HTERT RPE-1 (cell line): ENCODE results near the gene CCDC78.

Source experiments
- in situ Hi-C: fragments of 300-500 bp; cut with MboI; formaldehyde crosslinking; loops from 4 replicates; pipeline ENCODE4 v1.14.3; 2020; ENCODE audit warnings: low sequenced_read_pairs

CCDC78 gene

DNA sequence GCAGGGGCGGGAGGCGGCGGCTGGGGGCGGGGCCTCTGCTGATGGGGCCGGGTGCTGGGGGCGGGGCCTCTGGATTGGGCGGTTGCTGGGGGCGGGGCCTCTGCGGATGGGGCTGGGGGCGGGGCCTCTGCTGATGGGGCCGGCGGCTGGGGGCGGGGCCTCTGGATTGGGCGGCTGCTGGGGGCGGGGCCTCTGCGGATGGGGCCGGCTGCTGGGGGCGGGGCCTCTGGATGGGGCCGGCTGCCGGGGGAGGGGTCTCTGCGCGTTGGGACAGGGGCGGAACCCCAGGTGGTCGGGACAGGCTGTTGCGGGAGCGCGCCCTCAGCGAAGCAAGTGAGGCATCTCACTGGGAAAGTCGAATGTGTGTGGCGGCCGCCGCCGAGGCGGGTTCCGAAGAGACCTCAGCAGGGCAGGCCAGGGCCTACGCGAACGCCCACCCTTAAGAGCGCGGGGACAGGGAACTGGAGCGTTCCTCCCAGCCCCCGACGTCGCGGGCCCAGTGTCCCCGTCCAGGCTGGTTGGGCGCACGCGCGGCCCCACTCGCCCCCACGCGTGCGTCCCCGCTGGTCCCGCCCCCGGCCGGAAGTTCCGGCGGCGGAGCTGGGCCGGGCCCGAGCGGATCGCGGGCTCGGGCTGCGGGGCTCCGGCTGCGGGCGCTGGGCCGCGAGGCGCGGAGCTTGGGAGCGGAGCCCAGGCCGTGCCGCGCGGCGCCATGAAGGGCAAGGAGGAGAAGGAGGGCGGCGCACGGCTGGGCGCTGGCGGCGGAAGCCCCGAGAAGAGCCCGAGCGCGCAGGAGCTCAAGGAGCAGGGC lies 46.2 kb downstream of the CCDC78 start, which contains the start of gene STUB1:
Gene STUB1 (plus strand): TSS at position 597 of the 811 bp plus-strand sequence. CDS start 116 bp downstream, at position 713.
- in situ Hi-C loops, result no loop called here

DNA sequence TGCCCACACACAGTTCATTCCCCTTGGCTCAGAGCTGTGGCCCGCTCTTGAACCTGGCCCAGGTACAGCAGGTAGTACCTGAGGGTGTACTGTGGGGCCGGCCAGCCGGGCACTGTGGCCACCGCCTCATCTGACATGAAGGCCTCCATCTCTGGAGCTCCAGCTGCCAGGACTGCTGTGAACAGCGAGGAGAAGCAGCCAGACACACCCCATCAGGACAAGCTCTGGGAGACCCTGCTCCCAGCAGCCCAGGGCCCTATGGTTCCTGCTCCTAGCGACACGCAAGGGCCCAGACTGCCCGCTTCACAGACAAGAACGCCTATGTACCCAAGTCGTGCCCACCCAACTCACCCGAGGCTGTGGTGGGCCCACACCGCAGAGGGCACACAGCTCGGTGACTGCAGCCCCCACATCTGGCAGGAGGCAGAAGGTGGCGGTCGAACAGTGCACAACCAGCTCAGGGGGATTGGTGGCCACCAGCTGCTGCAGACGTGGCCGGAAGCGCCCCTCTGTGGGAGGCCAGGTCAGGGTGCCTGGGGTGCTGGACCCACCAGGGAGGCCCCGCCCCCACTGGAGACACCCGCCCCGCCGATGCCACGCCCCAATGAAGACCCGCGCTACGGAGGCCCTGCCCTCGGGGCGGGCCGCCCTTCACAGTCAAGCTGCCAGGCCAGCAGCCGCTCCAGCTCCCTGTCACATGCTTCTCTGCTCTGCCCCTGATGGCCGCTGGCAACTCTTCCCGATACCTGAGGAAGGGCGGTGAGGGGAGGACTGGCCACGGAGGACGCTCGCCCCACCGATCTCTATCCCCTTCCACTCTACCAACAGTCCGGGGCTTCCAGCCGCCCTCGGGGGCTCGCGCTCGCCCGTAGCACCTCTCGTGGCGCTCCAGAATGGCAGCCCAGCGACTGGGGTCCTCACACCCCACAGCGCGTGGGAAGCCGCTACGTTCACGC lies 47.1 kb downstream of the CCDC78 start:
- in situ Hi-C loops, result no loop called here

DNA sequence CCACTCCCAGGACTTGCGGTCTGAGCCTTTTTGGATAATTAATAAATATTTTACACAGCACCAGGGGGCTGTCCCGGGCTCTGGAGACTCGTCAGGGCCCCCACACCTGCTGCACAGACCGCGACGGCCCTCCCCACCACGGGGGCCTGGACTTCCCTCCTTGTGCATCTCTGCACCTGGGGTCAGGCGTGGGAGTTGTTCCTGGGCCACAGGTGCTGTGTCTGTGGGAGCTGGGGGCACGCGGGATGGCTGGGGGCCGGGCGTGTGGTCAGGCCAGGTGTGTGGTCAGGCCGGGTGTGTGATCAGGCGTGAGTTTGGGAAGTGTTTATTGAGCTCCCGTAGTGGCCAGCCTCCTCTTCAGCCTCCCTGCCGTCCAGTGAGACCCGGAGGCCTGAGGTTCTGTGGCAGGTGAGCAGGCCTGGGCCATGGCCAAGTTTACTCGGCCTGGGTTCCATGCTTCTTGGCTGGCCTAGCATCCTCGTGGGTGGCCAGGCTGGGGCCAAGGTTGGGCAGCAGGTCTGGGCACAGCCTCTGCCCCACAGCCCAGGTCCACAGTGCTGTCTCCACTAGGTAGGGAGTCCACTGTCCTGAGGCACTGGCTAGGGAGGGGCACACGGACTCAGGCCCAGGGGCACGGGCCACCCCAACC lies 47.9 kb downstream of the CCDC78 start:
- in situ Hi-C loops, result no loop called here

DNA sequence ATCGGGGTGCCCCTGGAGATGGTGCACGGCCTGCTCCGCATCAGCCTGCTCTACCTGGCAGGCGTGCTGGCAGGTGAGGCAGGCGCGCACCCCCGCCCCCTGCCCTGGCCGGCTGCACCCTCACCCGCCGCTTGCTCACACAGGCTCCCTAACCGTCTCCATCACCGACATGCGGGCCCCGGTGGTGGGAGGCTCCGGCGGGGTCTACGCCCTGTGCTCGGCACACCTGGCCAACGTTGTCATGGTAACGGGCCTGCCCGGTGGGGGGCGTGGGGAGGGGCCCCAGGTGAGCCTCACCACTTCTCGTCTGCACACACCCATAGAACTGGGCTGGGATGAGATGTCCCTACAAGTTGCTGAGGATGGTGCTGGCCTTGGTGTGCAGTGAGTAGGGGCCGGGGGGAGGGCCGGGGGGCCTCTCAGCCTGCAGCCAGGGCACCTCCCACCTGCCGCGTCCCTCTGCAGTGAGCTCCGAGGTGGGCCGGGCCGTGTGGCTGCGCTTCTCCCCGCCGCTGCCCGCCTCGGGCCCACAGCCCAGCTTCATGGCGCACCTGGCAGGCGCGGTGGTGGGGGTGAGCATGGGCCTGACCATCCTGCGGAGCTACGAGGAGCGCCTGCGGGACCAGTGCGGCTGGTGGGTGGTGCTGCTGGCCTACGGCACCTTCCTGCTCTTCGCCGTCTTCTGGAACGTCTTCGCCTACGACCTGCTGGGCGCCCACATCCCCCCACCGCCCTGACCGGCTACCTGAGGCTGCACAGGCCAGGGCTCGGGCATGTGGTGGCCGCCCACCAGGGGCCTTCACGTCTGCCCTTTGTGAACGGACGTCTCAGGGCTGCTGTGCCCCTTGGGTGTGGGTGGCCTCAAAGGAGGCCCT lies 48.7 kb downstream of the CCDC78 start:
- in situ Hi-C loops, result no loop called here

DNA sequence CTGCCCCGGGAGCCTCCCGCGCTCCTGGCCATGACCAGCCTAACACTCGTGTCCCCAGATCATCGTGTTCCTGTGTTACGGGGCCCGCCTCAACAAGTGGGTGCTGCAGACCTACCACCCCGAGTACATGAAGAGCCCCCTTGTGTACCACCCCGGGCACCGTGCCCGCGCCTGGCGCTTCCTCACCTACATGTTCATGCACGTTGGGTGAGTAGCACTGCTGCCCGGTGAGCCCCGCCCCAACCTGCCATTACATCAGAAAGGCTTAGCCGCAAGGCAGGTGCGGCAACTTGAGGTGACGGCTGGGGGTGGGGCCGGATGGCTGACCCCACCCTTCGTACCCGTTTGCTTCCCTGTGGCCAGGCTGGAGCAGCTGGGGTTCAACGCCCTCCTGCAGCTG lies 49.3 kb downstream of the CCDC78 start:
- in situ Hi-C loops, result no loop called here

DNA sequence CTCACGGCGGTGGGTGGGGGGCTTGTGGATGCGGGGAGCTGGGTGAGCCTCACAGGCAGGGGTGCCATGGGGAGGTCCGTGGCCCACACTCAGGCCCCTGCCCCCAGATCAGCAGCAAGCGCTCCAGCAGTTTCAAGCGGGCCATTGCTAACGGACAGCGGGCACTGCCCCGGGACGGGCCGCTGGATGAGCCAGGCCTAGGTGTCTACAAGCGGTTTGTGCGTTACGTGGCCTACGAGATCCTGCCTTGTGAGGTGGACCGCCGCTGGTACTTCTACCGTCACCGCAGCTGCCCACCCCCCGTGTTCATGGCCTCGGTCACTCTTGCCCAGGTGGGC lies 49.7 kb downstream of the CCDC78 start:
- in situ Hi-C loops, result no loop called here

DNA sequence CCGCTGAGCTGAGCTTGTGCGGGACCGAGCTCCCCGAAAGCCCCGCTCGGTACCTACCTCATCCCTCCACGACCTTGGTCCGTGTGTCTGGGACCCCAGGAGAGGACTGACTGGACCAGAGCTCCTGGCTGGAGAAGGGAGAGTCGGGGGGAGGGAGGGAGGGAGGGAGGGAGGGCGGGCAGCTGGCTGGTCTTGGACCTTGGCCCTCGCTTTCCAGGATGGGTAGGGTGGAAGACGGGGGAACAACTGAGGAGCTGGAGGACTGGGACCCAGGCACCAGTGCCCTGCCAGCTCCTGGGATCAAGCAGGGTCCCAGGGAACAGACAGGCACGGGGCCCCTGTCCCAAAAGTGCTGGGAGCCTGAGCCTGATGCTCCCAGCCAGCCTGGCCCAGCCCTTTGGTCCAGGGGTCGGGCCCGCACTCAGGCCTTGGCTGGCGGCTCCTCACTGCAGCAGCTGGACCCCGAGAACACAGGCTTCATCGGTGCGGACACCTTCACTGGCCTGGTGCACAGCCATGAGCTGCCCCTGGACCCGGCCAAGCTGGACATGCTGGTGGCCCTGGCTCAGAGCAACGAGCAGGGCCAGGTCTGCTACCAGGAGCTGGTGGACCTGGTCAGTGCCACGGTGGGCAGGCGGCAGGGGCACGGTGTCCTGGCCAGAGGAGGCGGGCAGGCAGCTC lies 50.2 kb downstream of the CCDC78 start:
- in situ Hi-C loops, result no loop called here

DNA sequence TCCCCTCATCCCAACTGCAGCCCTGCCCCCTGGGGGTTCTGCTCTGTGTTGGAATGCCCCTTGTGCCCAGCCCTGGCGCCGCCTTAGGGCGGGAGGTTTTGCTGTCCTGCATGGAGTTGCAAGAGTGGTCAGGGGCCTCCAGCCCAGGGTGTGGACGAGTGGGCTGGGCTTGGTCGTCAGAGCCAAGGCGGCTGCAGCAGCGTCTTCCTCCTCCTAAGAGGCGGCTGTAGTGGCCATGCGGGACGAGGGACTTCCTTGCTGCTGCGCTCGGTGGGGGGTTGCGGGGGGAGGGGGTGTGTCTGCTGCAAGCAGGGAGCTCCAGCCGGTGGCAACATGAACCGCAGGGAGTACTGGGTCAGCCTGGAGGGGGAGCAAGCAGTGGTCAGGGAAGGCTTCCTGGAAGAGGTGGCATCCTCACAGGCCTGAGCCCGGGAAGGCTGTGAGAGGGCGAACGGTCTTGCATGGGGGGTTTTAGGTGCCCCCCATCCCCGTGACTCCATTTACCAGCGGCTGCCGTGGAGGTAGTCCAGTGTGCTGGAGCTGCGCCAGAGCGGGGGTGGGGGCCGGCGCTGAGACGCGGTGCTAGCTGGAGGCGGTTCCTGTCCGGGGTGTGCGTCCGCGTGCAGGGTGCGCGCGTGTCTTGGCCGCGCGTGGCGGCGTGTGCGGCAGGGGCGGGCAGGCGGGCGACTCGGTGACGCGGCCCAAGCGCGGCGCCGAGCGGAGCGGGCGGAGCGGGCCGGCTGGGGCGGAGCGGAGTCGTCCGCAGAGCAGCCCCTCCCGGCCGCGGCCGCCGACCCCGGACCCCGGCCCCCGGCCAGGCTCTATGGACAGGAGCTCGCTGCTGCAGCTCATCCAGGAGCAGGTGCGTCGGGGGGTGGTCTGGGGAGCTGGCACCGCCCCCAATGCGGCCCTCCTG lies 51.0 kb downstream of the CCDC78 start, which contains the start of gene RHBDL1:
Gene RHBDL1 (plus strand): TSS at position 704 of the 916 bp plus-strand sequence. CDS start 120 bp downstream, at position 824.
- in situ Hi-C loops, result no loop called here

DNA sequence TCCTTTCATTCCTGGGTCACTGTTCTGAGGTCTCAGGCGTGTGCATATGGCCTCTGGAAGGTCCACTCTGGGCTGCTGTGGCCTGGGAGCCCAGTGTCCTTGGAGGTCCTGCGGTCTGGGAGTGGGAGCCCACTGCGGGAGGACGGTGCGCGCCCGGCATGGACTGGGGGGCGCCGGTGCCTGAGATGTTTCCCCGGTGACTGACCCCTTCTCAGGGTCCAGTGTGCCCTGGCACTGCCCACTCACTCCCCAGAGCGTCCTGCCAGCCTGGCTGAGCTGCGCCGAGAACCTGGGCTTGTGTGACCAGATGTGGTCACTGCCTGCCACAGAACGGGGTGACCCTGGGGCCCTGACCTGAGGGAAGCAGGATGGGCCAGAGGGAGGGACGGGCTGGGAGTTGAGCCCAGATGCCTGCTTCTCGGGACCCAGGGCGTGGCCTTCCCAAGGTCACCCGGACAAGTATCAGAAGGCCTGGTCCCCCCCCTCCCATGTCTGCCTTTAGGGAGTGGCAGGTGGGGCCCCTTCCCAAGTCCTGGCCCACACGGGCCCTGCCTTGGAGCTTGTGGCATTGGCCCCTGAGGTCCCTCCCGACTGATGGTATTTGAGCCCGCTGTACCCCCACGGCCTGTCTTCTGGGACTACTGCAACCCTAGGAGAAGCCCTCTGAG lies 51.9 kb downstream of the CCDC78 start:
- in situ Hi-C loops, result no loop called here

DNA sequence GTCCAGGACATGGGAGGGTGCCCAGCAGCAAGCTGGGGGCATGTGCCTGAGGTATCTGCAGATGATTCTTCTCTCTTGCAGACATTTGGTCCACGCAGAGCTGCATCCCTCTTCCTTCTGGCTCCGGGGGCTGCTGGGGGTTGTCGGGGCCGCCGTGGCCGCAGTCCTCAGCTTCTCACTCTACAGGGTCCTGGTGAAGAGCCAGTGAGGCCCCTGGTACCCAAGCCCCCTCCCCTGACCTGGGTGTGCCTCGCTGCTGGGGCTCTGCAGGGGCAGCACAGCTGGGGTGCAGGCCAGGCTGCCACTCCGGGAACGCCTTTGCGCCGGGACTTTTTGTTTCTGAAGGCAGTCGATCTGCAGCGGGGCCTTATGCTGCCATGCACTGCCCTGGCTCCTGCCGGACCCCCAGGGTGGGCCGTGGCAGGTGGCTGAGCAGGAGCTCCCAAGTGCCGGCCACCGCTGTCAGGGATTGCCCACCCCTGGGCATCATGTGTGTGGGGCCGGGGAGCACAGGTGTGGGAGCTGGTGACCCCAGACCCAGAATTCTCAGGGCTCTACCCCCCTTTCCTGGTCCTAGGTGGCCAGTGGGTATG lies 52.7 kb downstream of the CCDC78 start:
- in situ Hi-C loops, result no loop called here

DNA sequence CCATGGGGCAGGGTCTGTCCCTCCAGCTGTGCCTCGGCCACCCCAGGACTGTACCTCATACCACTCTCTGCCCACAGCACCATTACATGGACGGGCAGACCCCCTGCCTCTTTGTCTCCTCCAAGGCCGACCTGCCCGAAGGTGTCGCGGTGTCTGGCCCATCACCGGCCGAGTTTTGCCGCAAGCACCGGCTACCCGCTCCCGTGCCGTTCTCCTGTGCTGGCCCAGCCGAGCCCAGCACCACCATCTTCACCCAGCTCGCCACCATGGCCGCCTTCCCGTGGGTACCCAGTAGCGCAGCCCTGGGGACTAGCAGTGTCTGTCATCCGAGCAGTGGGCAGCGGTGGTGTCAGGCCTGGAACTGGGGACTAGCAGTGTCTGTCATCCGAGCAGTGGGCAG lies 53.4 kb downstream of the CCDC78 start:
- in situ Hi-C loops, result no loop called here
